ENCODE data around the gene NEFH.

DNA sequence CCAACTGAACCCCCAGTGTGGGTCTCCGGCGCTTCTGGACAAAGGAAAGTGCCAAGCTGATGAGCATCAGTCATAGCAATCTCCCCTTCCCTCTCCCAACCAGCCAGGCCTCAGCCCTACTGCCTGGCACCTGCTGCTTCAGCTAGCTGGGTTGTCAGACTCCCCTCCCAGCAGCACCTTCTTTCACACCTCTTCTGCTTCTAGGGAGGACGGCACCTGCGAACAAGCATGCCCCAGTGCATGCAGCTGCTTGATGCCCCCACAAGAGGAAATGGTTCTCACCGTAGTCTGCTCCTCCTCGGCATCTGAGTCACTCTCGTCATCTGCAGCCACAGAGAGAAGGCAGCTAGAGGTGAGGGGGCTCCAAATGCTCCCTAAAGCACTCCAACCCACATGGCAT lies 48.1 kb downstream of the NEFH start:
- TF ChIP-seq POLR2AphosphoS5 (IDR thresholded peaks at IDR 0.05; ENCODE audit: low read depth, low read length) (no peak), SIN3A (IDR thresholded peaks at IDR 0.05; ENCODE audit: borderline replicate concordance, insufficient read depth, low read length) (no peak), TAF1 (IDR thresholded peaks at IDR 0.05; ENCODE audit: borderline replicate concordance, insufficient read depth, low read length) (no peak), FOXP2 (optimal IDR thresholded peaks at IDR 0.05; ENCODE audit: borderline replicate concordance, extremely low read depth, extremely low read length, insufficient read depth) (no peak)
- TF ChIP-seq, protein P1, sequence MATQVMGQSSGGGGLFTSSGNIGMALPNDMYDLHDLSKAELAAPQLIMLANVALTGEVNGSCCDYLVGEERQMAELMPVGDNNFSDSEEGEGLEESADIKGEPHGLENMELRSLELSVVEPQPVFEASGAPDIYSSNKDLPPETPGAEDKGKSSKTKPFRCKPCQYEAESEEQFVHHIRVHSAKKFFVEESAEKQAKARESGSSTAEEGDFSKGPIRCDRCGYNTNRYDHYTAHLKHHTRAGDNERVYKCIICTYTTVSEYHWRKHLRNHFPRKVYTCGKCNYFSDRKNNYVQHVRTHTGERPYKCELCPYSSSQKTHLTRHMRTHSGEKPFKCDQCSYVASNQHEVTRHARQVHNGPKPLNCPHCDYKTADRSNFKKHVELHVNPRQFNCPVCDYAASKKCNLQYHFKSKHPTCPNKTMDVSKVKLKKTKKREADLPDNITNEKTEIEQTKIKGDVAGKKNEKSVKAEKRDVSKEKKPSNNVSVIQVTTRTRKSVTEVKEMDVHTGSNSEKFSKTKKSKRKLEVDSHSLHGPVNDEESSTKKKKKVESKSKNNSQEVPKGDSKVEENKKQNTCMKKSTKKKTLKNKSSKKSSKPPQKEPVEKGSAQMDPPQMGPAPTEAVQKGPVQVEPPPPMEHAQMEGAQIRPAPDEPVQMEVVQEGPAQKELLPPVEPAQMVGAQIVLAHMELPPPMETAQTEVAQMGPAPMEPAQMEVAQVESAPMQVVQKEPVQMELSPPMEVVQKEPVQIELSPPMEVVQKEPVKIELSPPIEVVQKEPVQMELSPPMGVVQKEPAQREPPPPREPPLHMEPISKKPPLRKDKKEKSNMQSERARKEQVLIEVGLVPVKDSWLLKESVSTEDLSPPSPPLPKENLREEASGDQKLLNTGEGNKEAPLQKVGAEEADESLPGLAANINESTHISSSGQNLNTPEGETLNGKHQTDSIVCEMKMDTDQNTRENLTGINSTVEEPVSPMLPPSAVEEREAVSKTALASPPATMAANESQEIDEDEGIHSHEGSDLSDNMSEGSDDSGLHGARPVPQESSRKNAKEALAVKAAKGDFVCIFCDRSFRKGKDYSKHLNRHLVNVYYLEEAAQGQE (IDR thresholded peaks at IDR 0.05; ENCODE audit: insufficient read depth in 1 of 2, low read depth in 2 of 2, low read length in 2 of 2), result no peak
